ENCODE measurements around the gene LASP1. TPM values are rescaled to one million over a fixed set of nuclear protein-coding genes. Genes with fewer than 3 reads are reported as not detected.

The LASP1 gene
- total and polyA plus RNA-seq, 3 donors from 2014 or later: 58.2 to 83.2 (median 60.3) TPM

DNA sequence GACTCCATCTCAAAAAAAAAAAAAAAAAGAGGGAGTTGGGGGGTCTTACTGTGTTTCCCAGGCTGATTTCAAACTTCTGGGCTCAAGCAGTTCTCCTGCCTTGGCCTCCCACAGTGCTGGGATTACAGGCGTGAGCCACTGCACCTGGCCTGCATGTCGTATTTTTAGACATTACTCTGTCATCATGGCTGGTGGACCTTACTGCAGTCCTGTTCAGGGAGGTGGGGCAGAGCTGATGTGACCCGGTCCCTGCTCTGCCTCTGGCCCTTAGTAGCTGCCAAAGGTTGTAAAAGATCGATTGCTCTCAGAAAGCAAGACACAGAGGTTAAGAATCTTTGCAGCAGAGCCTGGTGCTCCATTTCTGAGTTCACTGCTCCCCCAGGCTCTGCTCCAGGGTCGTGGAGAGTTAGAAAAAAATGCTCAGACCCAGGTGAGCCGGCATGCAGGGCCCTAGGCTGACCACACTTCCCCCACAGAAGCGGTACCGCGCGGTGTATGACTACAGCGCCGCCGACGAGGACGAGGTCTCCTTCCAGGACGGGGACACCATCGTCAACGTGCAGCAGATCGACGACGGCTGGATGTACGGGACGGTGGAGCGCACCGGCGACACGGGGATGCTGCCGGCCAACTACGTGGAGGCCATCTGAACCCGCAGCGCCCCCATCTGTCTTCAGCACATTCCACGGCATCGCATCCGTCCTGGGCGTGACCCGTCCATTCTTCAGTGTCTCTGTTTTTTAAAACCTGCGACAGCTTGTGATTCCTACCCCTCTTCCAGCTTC, 48.5 kb downstream of the LASP1 start:
- Histone ChIP-seq H3K36me3 (ENCODE audit: low read depth, missing control alignments) (no peaks in the 10 kb centered on the region), H3K27ac (no peak overlapping the region), H3K9me3 (no peaks in the 10 kb centered on the region), H3K4me1 (no peaks in the 10 kb centered on the region), H3K4me3 (no peak overlapping the region), H3K27me3 (no peaks in the 10 kb centered on the region)
- WGBS, 2 donors: 84 to 90% methylated on average over 7 to 37 of the region's 37 CpGs
- intact Hi-C loops (cut with DNase I; ENCODE audit: low total_unique reads): no loop called here
- TF ChIP-seq POLR2A (IDR thresholded peaks at IDR 0.05): no peak
- TF ChIP-seq, protein P1, sequence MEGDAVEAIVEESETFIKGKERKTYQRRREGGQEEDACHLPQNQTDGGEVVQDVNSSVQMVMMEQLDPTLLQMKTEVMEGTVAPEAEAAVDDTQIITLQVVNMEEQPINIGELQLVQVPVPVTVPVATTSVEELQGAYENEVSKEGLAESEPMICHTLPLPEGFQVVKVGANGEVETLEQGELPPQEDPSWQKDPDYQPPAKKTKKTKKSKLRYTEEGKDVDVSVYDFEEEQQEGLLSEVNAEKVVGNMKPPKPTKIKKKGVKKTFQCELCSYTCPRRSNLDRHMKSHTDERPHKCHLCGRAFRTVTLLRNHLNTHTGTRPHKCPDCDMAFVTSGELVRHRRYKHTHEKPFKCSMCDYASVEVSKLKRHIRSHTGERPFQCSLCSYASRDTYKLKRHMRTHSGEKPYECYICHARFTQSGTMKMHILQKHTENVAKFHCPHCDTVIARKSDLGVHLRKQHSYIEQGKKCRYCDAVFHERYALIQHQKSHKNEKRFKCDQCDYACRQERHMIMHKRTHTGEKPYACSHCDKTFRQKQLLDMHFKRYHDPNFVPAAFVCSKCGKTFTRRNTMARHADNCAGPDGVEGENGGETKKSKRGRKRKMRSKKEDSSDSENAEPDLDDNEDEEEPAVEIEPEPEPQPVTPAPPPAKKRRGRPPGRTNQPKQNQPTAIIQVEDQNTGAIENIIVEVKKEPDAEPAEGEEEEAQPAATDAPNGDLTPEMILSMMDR (IDR thresholded peaks at IDR 0.05): no peak
- peak; percentile 16 for DNase-seq

DNA sequence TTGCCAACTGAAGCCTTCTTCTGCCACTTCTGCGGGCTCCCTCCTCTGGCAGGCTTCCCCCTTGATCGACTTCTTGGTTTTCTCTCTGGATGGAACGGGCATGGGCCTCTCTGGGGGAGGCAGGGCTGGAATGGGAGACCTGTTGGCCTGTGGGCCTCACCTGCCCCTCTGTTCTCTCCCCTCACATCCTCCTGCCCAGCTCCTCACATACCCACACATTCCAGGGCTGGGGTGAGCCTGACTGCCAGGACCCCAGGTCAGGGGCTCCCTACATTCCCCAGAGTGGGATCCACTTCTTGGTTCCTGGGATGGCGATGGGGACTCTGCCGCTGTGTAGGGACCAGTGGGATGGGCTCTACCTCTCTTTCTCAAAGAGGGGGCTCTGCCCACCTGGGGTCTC, 49.1 kb downstream of the LASP1 start:
- Histone ChIP-seq H3K9me3 (no peaks in the 10 kb centered on the region), H3K36me3 (ENCODE audit: low read depth, missing control alignments) (no peaks in the 10 kb centered on the region), H3K4me3 (no peak overlapping the region), H3K27me3 (no peaks in the 10 kb centered on the region), H3K27ac (no peak overlapping the region), H3K4me1 (no peaks in the 10 kb centered on the region)
- intact Hi-C loops (cut with DNase I; ENCODE audit: low total_unique reads): no loop called here
- WGBS, 2 donors: 93 to 95% methylated on average over 5 of the region's 5 CpGs
- DNase-seq: no peak
- TF ChIP-seq, protein P1 (IDR thresholded peaks at IDR 0.05): no peak
- TF ChIP-seq POLR2A (IDR thresholded peaks at IDR 0.05): no peak

DNA sequence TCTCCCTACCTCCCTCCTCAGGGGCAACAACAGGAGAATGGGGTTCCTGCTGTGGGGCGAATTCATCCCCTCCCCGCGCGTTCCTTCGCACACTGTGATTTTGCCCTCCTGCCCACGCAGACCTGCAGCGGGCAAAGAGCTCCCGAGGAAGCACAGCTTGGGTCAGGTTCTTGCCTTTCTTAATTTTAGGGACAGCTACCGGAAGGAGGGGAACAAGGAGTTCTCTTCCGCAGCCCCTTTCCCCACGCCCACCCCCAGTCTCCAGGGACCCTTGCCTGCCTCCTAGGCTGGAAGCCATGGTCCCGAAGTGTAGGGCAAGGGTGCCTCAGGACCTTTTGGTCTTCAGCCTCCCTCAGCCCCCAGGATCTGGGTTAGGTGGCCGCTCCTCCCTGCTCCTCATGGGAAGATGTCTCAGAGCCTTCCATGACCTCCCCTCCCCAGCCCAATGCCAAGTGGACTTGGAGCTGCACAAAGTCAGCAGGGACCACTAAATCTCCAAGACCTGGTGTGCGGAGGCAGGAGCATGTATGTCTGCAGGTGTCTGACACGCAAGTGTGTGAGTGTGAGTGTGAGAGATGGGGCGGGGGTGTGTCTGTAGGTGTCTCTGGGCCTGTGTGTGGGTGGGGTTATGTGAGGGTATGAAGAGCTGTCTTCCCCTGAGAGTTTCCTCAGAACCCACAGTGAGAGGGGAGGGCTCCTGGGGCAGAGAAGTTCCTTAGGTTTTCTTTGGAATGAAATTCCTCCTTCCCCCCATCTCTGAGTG, 49.6 kb downstream of the LASP1 start:
- Histone ChIP-seq H3K4me1 (no peaks in the 10 kb centered on the region), H3K36me3 (ENCODE audit: low read depth, missing control alignments) (no peaks in the 10 kb centered on the region), H3K4me3 (no peak overlapping the region), H3K9me3 (no peaks in the 10 kb centered on the region), H3K27me3 (no peaks in the 10 kb centered on the region), H3K27ac (no peak overlapping the region)
- TF ChIP-seq, protein P1 (IDR thresholded peaks at IDR 0.05): no peak
- no peak for TF ChIP-seq POLR2A (IDR thresholded peaks at IDR 0.05)
- peak; percentile 11 for DNase-seq
- 91 to 95% methylated on average over 13 to 16 of the region's 16 CpGs for WGBS, 2 donors
- intact Hi-C loops (cut with DNase I; ENCODE audit: low total_unique reads): no loop called here

DNA sequence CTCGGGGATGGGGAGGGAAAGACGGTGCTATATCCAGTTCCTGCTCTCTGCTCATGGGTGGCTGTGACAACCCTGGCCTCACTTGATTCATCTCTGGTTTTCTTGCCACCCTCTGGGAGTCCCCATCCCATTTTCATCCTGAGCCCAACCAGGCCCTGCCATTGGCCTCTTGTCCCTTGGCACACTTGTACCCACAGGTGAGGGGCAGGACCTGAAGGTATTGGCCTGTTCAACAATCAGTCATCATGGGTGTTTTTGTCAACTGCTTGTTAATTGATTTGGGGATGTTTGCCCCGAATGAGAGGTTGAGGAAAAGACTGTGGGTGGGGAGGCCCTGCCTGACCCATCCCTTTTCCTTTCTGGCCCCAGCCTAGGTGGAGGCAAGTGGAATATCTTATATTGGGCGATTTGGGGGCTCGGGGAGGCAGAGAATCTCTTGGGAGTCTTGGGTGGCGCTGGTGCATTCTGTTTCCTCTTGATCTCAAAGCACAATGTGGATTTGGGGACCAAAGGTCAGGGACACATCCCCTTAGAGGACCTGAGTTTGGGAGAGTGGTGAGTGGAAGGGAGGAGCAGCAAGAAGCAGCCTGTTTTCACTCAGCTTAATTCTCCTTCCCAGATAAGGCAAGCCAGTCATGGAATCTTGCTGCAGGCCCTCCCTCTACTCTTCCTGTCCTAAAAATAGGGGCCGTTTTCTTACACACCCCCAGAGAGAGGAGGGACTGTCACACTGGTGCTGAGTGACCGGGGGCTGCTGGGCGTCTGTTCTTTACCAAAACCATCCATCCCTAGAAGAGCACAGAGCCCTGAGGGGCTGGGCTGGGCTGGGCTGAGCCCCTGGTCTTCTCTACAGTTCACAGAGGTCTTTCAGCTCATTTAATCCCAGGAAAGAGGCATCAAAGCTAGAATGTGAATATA, 50.8 kb downstream of the LASP1 start:
- Histone ChIP-seq H3K27me3 (no peaks in the 10 kb centered on the region), H3K4me3 (no peak overlapping the region), H3K36me3 (ENCODE audit: low read depth, missing control alignments) (no peaks in the 10 kb centered on the region), H3K9me3 (no peaks in the 10 kb centered on the region), H3K27ac (no peak overlapping the region), H3K4me1 (no peaks in the 10 kb centered on the region)
- DNase-seq: peak; percentile 9
- intact Hi-C loops (cut with DNase I; ENCODE audit: low total_unique reads): no loop called here
- WGBS, 2 donors: 70 to 75% methylated on average over 9 of the region's 9 CpGs
- TF ChIP-seq, protein P1 (IDR thresholded peaks at IDR 0.05): no peak
- no peak for TF ChIP-seq POLR2A (IDR thresholded peaks at IDR 0.05)
